ENCODE data around the gene PANX2.
"Not testable (repeated sequence)": the region's sequence is repeated elsewhere in the genome, so short reads cannot be mapped to it uniquely, and the experiment has no call there.

PANX2 gene, protein sequence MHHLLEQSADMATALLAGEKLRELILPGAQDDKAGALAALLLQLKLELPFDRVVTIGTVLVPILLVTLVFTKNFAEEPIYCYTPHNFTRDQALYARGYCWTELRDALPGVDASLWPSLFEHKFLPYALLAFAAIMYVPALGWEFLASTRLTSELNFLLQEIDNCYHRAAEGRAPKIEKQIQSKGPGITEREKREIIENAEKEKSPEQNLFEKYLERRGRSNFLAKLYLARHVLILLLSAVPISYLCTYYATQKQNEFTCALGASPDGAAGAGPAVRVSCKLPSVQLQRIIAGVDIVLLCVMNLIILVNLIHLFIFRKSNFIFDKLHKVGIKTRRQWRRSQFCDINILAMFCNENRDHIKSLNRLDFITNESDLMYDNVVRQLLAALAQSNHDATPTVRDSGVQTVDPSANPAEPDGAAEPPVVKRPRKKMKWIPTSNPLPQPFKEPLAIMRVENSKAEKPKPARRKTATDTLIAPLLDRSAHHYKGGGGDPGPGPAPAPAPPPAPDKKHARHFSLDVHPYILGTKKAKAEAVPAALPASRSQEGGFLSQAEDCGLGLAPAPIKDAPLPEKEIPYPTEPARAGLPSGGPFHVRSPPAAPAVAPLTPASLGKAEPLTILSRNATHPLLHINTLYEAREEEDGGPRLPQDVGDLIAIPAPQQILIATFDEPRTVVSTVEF

DNA sequence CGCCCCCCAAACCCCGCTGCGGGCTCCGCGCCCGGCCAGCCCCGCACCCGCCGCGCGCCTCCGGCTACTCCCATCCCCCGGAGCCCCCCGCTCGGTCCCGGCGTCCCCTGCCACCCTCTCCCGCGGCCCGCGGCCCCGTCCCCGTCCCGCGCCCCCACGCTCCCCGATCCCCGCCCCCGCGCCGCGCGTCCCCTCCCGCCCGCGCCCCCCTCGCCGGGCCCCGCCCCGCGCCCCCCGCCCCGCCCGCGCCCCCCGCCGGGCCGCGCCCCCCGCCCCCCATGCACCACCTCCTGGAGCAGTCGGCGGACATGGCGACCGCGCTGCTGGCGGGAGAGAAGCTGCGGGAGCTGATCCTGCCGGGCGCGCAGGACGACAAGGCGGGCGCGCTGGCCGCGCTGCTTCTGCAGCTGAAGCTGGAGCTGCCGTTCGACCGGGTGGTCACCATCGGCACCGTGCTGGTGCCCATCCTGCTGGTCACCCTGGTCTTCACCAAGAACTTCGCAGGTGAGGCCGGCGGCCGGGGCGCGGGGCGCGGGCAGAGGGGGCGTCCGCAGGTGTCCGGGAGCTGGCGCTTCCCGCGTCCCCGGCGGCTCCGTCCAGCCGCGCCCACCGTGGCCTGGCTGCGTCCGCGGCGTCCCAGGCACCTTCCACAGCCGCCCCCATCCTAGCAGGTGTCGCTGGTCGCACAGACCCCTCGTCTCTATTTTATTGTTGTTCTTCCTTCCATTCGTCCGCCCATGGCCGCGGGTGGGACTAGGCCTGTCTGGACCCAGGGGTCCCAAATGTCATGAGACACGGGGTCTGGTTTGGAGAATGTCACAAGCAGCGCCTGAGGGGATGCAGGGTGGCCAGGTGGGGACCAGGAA lies at the start of gene PANX2:
TSS of gene PANX2 (plus strand) at position 279 of the 866 bp plus-strand sequence. CDS start at position 279, 0 bp downstream.
- DNase-seq = no peak

DNA sequence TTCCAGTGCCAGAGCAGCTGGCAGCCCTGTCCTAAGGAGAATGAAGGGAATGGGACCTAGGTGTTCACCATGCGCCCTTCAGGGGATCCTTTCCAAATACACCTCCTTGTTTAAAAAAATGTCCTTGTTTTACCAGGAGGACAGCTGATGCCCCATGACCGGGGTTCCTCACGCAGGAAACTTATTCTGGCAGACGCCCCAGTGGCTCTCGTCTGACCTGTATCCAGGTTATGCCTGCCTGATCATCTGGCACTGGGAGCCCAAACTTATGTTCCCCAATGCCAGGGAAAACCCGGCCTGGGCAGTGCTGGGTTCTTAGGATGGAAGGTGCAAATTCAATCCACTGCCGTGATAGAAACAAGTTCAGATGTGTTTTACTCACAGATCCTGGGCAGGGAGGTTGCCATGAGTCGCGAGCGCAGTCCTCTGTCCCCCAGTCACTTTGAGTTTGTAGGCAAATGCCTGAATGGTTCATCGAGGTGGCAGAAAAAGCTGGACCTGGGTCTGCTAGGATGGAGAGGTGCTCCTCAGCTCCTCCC lies 49.3 kb upstream of the PANX2 start:
- DNase-seq = no peak

DNA sequence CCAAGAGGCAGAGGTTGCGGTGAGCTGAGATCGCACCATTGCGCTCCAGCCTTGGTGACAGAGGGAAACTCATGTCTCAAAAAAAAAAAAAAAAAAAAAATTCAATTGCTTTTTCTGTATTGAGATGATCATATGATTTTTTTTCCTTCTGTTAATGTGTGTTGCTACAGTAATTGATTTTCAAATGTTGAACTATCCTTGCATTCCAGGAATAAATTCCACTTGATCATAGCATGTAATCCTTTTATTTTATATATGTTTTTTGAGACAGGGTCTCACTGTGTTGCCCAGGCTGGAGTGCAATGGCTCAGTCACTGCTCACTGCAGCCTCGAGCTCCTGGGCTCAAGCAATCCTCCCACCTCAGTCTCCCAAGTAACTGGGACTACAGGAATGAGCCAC lies 47.4 kb upstream of the PANX2 start:
- DNase-seq = no peak

DNA sequence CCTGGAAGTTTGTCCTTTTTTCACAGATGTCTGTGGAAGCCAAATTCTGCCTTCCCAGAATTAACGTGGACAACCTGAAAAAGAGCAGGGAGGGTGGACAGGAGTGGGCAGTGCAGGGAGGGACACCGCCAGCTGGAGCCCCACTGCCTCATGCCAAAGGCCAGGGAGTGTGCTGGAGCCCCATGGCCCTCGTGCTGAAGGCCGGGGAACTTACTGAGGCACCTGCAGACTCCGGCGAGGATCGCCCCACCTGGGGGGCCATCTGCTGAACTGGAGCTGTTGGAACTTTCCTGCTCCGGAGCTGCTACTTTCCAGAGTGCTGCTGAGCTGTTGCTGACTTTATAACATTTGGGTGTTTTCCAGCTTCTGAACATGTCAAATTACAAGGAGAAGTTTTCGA lies 45.5 kb upstream of the PANX2 start:
- DNase-seq = no peak

DNA sequence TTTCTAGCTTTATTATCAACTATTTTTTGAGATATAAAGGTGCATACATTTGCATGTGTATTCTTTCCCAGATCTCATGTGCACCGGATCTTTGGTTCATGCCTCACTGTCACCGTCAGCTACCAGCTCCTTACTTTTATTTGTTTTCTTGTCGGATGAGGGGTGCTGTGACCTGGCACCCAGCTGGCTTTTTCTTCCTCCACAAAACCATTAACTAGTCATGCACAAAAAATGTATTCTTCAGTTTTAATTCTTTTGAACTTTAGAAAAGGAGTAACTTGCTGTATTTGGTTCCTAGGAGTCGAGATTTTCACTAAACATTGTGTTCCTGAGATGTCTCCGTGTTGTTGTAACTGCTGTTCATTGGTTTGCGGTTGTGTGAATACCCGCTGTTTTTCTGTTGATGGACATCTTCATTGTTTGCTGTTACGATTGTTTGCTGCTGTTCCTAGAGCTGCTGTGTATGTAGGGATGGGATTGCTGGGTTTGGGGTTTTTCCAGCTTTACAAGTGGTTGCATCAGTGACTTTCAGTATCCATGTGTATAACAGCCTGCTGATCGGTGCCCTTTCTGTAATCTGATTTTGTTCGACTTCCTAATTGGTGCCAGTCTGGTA lies 41.3 kb upstream of the PANX2 start:
- DNase-seq = no peak

DNA sequence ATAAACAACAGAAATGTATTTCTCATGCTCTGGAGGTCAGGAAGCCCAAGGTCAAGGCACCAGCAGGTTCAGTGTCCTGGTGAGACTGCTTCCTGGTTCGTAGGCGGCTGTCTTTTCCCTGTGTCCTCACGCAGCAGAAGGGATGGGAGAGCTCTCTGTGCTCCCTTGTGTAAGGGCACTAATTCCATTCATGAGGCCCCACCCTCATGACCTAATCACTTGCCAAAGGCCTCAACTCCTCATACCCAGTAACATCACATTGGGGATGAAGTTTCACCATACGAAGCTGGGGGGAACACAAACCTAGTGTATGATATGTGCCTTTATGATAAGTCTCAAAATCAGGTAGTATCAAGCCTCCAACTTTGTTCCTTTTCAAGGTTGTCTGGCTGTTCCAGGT lies 38.6 kb upstream of the PANX2 start:
- no peak for DNase-seq

DNA sequence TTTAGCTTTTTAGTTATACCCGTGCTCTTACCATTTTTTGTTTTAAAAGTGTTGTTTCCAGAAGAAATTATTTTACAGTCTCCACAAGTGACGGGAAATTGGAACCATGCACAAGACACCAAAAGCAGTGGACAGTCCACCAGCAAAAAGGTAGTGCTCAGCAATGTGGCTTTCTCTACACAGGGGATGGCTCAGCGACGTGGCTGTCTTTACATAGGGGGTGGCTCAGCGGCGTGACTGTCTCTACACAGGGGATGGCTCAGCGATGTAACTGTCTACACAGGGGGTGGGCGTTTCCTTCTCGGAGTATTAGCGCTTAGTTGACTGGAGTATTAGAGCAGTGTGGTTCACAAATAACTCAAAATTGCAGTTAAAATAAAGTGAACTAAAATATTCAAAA lies 36.0 kb upstream of the PANX2 start:
- DNase-seq = no peak

DNA sequence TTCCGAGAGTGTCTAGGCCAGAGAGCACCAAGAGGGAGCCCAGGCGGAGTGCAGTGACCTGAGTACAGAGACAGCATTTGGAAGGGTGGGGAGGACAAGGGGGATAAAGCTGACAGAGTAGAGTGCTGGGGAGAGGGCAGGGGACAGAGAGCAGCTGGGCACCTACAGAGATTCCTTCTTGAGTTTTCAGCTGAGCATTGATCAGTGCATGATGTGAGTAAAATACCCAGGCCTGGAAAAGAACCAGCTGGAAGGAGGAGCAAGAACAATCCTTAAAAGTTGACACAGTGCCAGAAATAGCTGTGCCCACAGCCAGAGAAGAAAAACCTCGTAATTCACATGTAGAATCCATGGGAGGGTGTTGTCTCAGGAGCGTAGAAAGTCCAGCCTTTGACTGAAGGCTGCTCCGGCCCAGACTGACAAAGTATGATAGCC lies 33.9 kb upstream of the PANX2 start:
- DNase-seq = no peak

DNA sequence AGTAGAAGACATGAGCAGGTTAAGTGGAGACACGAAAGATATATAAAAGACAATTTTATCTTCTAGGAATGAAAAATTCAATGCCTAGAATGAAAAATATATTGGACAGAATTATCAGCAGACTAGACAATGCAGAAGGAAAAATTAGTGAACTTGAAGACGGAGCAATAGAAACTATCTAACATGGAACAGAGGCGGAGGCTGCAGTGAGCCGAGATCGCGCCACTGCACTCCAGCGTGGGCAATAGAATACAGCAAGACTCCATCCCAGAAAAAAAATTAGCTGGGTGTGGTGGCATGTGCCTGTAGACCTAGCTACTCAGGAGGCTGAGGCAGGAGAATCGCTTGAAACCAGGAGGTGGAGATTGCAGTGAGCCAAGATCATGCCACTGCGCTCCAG lies 33.3 kb upstream of the PANX2 start:
- not testable (repeated sequence) for DNase-seq

DNA sequence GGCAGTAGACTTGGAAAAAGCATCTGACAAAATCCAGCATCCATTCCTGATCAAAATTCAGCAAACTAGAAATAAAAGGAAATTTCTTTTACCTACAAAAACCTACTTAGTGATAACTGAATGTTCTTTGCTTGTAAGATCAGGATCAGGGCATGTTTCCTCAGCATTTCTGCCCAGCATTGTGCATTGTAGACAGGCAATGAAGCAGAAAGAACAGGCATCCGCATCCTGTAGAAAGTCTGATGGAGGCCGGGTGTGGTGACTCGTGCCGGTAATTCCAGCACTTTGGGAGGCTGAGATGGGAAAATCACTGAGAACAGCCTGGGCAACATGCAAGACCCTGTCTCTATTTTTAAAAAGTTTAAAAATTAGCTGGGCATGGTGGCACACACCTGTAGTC lies 32.5 kb upstream of the PANX2 start:
- no peak for DNase-seq

DNA sequence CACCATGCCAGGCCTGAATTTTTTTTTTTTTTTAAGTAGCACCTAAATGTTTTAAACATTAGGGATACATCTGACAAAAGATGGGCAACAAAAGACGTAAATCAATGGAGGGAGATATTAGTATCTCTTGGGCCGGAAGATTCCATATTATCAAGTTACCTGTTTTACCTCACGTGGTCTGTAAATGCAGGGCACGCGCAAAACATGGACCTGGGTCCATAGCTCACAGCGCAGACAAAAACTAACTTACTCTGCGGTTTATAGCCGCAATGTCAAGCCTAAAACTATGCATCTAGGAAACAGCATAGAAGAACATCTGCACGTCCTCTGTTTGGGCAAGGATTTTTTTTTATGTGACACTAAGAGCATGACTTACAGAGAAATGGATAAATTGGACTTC lies 31.5 kb upstream of the PANX2 start:
- DNase-seq = no peak

DNA sequence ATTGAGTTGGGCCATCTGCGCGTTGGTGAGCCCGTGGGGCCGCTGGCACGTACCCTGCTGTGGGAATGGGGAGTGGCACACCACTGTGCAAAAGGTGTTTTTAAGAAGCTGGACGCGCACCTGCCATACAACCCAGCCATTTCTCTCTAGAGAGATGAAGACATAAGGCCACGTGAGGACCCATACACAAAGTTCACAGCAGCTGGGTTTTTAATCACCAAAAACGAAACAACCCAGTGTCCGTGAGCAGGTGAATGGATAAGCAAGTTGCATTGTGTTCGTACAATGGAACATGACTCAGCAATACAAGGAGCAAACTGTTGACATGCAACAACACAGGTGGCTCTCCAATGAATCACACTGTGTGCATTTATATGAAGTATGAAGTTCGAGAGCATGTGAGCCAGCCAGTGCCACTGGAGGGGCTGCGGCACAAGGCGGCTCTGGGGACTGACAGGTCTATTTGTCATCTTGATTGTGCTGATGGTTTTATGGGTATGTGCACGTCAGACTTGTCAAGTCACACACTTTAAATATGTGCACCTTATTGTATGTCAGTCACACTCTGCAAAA lies 30.6 kb upstream of the PANX2 start:
- no peak for DNase-seq

DNA sequence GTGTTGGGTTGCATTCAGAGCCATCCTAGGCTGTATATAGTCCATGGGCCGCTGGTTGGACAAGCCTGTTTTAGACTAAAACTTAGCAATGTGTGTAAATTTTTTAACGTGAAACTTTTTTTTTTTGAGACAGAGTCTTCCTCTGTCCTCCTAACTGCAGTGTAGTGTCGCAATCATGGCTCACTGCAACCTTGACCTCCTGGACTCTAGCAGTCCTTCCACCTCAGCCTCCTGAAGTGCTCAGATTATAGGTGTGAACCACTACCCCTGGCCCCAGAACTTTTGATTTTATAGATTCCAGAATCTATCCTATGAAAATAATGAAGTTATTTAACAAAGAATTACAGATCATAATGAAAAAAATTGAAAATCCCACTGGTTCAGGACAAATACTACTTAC lies 29.9 kb upstream of the PANX2 start:
- peak; percentile 19 for DNase-seq

DNA sequence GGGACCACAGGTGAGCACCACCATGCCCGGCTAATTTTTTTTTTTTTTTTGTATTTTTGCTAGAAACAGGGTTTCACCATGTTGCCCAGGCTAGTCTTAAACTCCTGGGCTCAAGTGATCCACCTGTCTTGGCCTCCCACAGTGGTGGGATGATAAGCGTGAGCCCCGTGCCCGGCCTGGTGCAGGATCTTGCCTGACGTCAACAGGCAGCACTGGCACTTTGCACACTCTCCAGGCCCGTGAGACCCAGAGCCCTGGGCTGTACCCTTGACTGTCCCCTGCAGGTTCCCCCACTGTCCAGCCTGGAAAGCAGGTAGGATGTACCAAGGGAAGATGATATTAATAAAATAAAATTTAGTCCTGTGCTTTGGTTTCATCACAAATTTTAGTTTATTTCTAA lies 29.1 kb upstream of the PANX2 start:
- no peak for DNase-seq

DNA sequence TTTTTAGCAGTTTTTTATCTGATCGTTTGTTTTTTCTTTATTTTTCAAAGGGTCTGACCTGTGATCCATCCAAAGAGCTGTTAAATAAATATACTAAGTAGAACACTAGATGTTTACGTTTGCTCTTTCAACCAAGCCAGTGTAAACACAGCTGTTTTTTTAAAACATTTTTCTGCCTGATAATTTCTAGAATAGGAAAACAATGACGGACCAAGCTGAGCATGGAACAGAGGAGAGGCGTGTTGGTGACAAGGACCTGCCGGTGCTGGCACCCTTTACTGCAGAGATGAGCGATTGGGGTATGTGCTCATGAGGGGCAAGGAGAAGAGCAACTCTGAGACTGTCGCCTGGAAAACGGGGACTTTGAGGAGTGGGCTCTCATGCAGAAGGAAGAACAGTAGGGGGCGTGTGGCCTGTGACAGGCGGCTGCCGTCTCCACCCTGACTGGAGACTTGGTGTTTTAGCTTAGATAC lies 28.6 kb upstream of the PANX2 start:
- no peak for DNase-seq

DNA sequence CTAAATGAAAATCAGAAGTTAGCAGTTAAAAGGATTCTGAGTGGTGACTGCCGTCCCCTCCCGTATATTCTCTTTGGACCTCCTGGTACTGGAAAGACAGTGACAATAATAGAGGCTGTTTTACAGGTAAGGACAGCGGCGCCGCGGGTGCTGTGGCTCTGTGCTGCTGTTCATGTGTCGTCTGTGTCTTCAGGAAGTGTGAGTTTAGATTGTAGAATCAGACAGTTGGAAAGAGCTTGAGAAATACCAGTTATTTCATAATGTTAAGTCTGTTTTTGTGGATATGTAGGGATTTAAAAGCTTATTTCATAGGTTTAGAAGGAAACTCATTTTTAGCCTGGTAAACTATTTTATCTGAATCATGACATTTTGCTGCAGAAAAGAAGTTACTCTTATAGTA lies 27.4 kb upstream of the PANX2 start:
- peak; percentile 58 to 66 for DNase-seq

DNA sequence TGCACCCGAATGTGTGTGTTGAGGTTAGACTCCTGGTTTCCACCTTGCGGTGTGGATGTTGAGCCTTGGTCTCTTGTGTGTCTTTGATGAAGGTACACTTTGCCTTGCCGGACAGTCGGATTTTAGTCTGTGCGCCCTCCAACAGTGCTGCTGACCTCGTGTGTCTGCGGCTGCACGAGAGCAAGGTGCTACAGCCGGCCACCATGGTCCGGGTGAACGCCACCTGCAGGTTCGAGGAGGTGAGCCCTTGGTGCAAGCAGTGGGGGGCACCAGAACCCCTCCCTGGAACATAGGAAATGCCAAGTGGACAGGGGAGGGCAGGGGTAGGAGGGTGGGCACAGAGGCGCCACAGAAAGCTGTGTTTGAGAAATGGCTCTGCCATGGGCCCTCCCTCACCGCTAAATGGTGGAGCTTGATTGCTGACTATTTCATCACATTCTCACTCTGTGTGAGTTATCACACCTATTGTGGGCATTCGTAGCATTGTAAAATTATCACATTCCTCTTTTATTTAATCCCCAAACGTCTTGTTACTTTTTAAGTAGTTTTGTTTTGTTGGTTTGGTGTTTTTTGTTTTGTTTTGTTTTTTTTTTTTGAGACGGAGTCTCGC lies 26.4 kb upstream of the PANX2 start:
- DNase-seq = no peak

DNA sequence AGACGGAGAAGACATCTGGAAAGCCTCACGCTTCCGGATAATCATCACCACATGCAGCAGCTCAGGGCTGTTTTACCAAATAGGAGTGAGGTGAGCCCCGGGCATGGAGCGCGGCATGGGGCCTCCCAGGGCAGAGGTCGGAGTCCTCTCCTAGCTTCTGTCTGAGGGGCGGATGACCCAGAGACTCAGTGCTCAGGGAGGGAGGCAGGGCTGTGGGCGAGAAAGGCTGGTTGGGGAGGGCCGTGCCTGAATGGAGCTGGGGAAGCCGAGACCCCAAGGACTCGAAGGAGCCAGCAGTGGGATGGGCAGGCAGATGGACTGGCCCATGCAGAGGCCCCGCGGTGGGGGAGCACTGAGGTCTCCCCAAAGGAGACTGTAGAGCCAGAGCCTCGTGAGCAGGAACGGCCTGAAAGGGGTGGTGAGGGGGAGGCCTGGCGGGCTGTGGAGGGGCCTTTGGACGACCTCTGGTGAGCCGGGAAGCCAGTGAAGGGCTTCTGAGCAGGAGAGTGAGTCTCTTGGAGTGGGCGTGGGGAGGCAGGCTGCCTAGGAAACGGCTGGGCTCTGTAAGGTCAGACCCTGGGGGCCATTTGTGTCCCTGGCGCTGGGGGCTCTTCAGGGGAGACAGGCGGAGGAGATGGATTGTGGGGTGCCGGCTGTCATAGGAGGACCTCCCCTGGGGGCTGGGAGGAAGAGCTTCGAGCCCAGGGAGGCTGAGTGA lies 24.7 kb upstream of the PANX2 start:
- DNase-seq = no peak

DNA sequence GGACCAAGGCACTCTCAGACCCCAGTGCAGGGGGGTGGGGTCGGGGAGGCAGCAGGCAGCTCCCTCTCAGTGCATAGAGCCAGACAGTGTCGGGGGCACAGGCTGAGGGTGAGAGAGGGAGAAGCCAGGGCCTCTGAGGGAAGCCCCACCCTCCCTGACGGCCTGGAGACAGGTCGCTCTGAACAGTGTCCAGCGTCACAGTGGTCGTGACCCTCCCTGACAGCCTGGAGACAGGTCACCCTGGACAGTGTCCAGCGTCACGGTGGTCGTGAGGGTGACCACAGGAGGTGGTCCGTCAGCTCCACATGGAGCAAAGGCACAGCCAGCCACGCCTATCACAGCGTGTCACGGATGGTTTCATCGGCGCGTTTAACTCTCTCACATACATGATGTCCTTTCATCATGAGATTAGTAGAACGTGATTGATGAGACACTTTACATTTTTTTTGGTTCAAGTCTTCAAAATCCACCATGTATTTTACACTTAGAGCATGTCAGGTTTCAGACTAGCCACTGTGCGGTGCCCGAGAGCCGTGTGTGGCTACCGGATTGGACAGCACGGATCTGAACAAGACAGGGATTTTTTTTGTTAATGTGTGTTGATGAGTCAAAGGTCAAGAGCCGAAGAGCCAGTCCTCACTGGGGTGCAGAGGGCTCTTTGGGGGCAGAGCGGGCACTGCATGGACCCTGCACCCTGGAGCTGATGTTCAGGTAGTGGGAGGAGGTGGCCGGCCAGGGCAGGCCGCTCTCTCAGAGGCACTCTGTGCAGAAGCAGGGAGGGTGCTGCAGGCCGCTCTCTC lies 23.9 kb upstream of the PANX2 start:
- no peak for DNase-seq

Data from AML-193 (cell line).